DOHH2 (cell line): ENCODE measurements around the gene SMARCD3.

Source experiments
- H3F3A ChIP-seq: fragments of 200-600 bp; sonication (generic), shearing (Covaris generic); 2 replicates; pipeline ENCODE4 v1.6.0; 2016; ENCODE audit warnings: antibody characterized with exemption, mild to moderate bottlenecking; ENCODE audit not compliant: control insufficient read depth, insufficient read depth
- H3K27ac ChIP-seq: fragments of 200-600 bp; sonication (generic); 2 replicates; pipeline ENCODE4 v1.5.1; 2014; ENCODE audit warnings: low read depth, mild to moderate bottlenecking, low read length, moderate library complexity
- H3K27me3 ChIP-seq: fragments of 200-600 bp; sonication (generic); 2 replicates; pipeline ENCODE4 v1.6.1; 2014; ENCODE audit warnings: mild to moderate bottlenecking, low read length, mixed read lengths; ENCODE audit not compliant: control insufficient read depth
- H3K36me3 ChIP-seq: fragments of 200-600 bp; sonication (generic); 2 replicates; pipeline ENCODE4 v1.6.1; 2014; ENCODE audit warnings: mild to moderate bottlenecking, low read length, moderate library complexity, mixed read lengths; ENCODE audit not compliant: control insufficient read depth
- H3K4me1 ChIP-seq: fragments of 200-600 bp; sonication (generic); 2 replicates; pipeline ENCODE4 v1.6.1; 2014; ENCODE audit warnings: mild to moderate bottlenecking, low read length, mixed read lengths; ENCODE audit not compliant: control insufficient read depth
- H3K4me2 ChIP-seq: fragments of 200-600 bp; sonication (generic); 2 replicates; pipeline ENCODE4 v1.6.0; 2014; ENCODE audit warnings: mild to moderate bottlenecking, low read length, moderate library complexity
- H3K4me3 ChIP-seq: fragments of 200-600 bp; sonication (generic); 2 replicates; pipeline ENCODE4 v1.5.1; 2014; ENCODE audit warnings: mild to moderate bottlenecking, low read length, mixed read lengths
- H3K79me2 ChIP-seq: fragments of 200-600 bp; sonication (generic); 2 replicates; pipeline ENCODE4 v1.6.1; 2014; ENCODE audit warnings: mild to moderate bottlenecking, low read length, mixed read lengths; ENCODE audit not compliant: control insufficient read depth
- H3K9me2 ChIP-seq: fragments of 200-600 bp; sonication (generic); replicated peaks from 2 replicates; pipeline ENCODE4 v1.6.1; 2014; ENCODE audit warnings: mild to moderate bottlenecking, low read length, mixed read lengths; ENCODE audit not compliant: control insufficient read depth
- H3K9me3 ChIP-seq: fragments of 200-600 bp; sonication (generic); 2 replicates; pipeline ENCODE4 v1.6.1; 2014; ENCODE audit warnings: antibody characterized with exemption, low read length, mixed read lengths; ENCODE audit not compliant: control insufficient read depth, insufficient read depth
- H4K20me1 ChIP-seq: fragments of 200-600 bp; sonication (generic); 2 replicates; pipeline ENCODE4 v1.6.0; 2014; ENCODE audit warnings: low read depth, mild to moderate bottlenecking, antibody characterized with exemption, low read length, moderate library complexity; ENCODE audit not compliant: control insufficient read depth, insufficient read depth
- EZH2phosphoT487 ChIP-seq: fragments of 200-600 bp; sonication (generic); IDR thresholded peaks from 2 replicates; pipeline ENCODE4 v1.6.1; 2017; ENCODE audit warnings: borderline replicate concordance, mild to moderate bottlenecking, antibody characterized with exemption, low read length, moderate library complexity, mixed read lengths
- TF ChIP-seq, protein P1 (sequence below): fragments of 200-600 bp; sonication (generic); IDR thresholded peaks from one replicate; pipeline ENCODE4 v1.5.1; 2014; ENCODE audit warnings: antibody characterized with exemption, mild to moderate bottlenecking, low read depth, low read length; ENCODE audit not compliant: poor library complexity, severe bottlenecking

The SMARCD3 gene

GRCh38 chr7:151261529-151261928, 13.0 kb upstream of the SMARCD3 start:
- Histone ChIP-seq H3K36me3 (no peaks in the 10 kb centered on the region), H3K27me3 (peaks cover 33% of the 10 kb centered on the region), H3K27ac (no peak overlapping the region), H4K20me1 (0 out of 2 replicates have a peak, but pooled peaks cover 9% of the 10 kb centered on the region), H3K4me3 (no peak overlapping the region), H3K79me2 (no peaks in the 10 kb centered on the region), H3K4me2 (no peak overlapping the region), H3K4me1 (no peaks in the 10 kb centered on the region), H3K9me3 (no peaks in the 10 kb centered on the region), H3F3A (no peaks in the 10 kb centered on the region), H3K9me2 (no peaks in the 10 kb centered on the region)
- TF ChIP-seq, protein P1, sequence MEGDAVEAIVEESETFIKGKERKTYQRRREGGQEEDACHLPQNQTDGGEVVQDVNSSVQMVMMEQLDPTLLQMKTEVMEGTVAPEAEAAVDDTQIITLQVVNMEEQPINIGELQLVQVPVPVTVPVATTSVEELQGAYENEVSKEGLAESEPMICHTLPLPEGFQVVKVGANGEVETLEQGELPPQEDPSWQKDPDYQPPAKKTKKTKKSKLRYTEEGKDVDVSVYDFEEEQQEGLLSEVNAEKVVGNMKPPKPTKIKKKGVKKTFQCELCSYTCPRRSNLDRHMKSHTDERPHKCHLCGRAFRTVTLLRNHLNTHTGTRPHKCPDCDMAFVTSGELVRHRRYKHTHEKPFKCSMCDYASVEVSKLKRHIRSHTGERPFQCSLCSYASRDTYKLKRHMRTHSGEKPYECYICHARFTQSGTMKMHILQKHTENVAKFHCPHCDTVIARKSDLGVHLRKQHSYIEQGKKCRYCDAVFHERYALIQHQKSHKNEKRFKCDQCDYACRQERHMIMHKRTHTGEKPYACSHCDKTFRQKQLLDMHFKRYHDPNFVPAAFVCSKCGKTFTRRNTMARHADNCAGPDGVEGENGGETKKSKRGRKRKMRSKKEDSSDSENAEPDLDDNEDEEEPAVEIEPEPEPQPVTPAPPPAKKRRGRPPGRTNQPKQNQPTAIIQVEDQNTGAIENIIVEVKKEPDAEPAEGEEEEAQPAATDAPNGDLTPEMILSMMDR, result no peak
- no peak for TF ChIP-seq EZH2phosphoT487

- no peaks in the 10 kb centered on the region for H3K36me3 ChIP-seq
- no peaks in the 10 kb centered on the region for H3K9me2 ChIP-seq
- no peak overlapping the region for H3K27ac ChIP-seq
- 0 out of 2 replicates have a peak, but pooled peaks cover 9% of the 10 kb centered on the region for H4K20me1 ChIP-seq
- H3F3A ChIP-seq, result no peaks in the 10 kb centered on the region
- TF ChIP-seq, protein P1, result no peak
- TF ChIP-seq EZH2phosphoT487, result no peak
- H3K4me1 ChIP-seq, result no peaks in the 10 kb centered on the region
- H3K9me3 ChIP-seq, result no peaks in the 10 kb centered on the region
- H3K27me3 ChIP-seq, result peaks cover 35% of the 10 kb centered on the region
- H3K79me2 ChIP-seq, result no peaks in the 10 kb centered on the region
- no peak overlapping the region for H3K4me3 ChIP-seq
- no peak overlapping the region for H3K4me2 ChIP-seq
Observed at GRCh38 chr7:151260883-151261282, 12.4 kb upstream of the SMARCD3 start.

GRCh38 chr7:151260471-151260870, 12.0 kb upstream of the SMARCD3 start:
- Histone ChIP-seq H3K9me2 (no peaks in the 10 kb centered on the region), H3K36me3 (no peaks in the 10 kb centered on the region), H3F3A (no peaks in the 10 kb centered on the region), H3K27ac (no peak overlapping the region), H3K27me3 (peaks cover 33% of the 10 kb centered on the region), H3K4me1 (no peaks in the 10 kb centered on the region), H4K20me1 (0 out of 2 replicates have a peak, but pooled peaks cover 9% of the 10 kb centered on the region), H3K4me2 (no peak overlapping the region), H3K79me2 (no peaks in the 10 kb centered on the region), H3K4me3 (no peak overlapping the region), H3K9me3 (no peaks in the 10 kb centered on the region)
- TF ChIP-seq EZH2phosphoT487, result no peak
- TF ChIP-seq, protein P1, result no peak
